GM19035 (cell line): Measurements from ENCODE around the gene POLE4.

Experiments
- ATAC-seq: cut with Tn5 transposase; IDR thresholded peaks from one replicate; pipeline ENCODE4 v1.9.1; 2021; ENCODE audit not compliant: unreplicated experiment

The POLE4 gene

DNA sequence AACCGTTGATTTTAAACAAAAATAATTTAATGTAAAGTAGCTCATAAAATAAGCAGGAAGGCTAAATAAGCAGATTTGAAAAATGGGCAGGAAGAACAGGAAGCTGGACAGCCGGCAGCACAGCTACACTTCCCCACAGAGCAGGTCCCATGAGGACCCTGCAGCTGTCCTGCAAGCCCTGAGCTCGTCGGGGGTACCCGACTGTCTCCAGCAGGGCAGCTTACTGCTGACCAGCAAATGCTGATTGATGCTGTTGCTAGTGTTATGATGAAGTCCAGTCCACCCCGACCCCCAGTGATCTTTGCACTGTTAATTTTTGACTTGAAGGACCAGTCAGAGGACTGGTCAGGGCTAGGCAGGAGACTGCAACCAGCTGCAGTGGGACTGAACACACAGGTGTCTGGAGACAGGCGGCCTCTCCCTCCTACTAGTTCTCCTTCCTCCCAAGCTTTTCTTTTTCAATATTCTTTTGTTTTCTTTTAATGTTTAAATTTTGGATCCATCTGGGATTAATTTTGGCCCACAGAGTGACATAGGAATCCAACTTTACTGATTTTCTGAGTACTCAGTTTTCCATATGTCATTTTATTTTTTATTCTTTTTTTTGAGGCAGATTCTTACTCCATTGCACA, 27.7 kb downstream of the POLE4 start:
- no peak for ATAC-seq

DNA sequence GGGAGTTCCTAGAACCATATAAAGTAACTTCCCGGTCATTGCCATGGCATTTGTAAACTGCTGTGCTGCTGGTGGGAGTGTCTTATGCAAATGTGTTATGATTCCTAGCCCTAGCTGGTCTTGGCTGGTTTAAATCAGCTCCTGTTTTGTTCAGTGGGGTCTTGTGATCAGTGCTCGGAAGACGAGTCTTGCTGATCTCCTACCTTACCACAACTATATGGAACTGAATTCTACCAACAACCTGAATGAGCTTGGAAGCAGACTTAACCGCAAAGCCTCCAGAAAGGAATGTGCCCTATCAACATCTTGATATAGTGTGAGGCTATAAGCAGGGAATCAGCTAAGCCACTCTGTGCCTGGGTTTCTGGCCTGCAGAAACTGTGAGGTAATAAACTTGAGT, 33.5 kb downstream of the POLE4 start:
- no peak for ATAC-seq

DNA sequence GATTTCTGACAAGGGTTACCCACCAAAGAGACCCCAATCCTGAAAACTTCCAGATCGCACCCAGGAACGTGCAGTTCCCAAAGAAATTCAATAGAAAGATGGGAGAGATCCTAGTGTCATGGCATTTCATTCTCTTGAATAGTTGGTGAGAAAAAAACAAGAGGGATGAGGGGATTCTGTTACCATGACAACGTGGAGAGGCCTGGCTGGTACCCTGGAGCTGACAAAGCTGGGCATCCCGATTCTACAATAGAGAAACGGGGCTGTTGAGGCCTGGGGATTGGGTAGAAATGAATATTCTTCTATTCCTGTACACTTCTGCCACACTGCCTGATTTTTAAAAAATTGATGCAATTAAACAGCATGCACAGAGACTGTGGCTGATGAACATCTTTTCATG, 41.0 kb downstream of the POLE4 start:
- ATAC-seq, result no peak

DNA sequence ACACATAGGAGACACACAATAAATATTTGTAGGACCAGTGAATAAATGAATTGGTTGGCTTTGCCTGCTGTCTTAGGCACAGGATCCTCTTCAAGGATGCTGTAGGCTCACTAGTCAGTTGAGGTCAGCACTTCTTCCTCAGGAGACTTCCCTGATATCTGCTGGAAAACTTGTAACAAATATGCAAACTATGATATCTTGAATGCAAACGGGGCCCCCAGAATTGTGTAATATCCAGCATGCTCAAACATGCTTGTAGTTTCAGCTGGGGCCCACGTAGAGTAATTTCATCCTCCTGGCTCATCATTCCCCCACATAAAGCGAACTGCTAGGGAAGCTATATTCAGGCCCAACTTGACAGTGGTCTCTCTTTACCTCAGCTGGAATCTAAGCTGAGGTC, 43.6 kb downstream of the POLE4 start:
- ATAC-seq, result no peak

GRCh38 chr2:75003276-75003675, 44.8 kb downstream of the POLE4 start:
- ATAC-seq, result no peak

- ATAC-seq, result no peak
These were observed 45.3 kb downstream of the POLE4 start for GRCh38 chr2:75003773-75004172.

GRCh38 chr2:75006041-75006440, 47.6 kb downstream of the POLE4 start:
- no peak for ATAC-seq

- no peak for ATAC-seq
These were observed 48.6 kb downstream of the POLE4 start for GRCh38 chr2:75007061-75007460.

GRCh38 chr2:75007819-75008218, 49.4 kb downstream of the POLE4 start:
- no peak for ATAC-seq

- ATAC-seq, result no peak
These were observed 52.1 kb downstream of the POLE4 start for GRCh38 chr2:75010571-75010970.

GRCh38 chr2:75012080-75012479, 53.6 kb downstream of the POLE4 start:
- ATAC-seq, result no peak

DNA sequence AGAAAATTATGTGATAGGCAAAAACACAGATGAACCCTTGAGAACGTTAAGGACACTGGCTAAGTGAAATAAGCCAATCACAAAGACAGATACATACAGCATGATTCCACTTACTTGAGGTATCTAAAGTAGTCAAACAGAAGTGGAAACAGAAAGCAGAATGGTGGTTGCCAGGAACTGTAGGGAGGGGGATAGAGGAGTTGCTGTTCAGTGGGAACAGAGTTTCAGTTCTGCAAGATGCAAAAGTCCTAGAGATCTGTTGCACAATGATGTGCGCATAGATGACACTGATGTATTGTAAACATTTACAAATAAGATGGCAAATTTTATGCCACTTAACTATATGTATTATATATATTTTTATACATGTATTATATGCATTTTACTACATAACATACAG, 59.7 kb downstream of the POLE4 start:
- ATAC-seq, result no peak
